Hepatocyte (in vitro differentiated cells): ENCODE data around the gene TNNT3.

Experiments
- EZH2 ChIP-seq: fragments of 200-600 bp; sonication (generic); IDR thresholded peaks from 2 replicates; pipeline ENCODE4 v1.6.1; 2016; ENCODE audit warnings: antibody characterized with exemption, mild to moderate bottlenecking, borderline replicate concordance
- EZH2phosphoT487 ChIP-seq: fragments of 200-600 bp; sonication (generic); IDR thresholded peaks from one replicate; pipeline ENCODE4 v1.6.1; 2018; ENCODE audit warnings: antibody characterized with exemption, mild to moderate bottlenecking, low read depth, moderate library complexity; ENCODE audit not compliant: unreplicated experiment, severe bottlenecking
- TF ChIP-seq, protein P1 (sequence below): fragments of 200-600 bp; sonication (generic); IDR thresholded peaks from 2 replicates; pipeline ENCODE4 v1.5.1; 2016; ENCODE audit warnings: antibody characterized with exemption, mild to moderate bottlenecking; ENCODE audit not compliant: poor library complexity

DNA sequence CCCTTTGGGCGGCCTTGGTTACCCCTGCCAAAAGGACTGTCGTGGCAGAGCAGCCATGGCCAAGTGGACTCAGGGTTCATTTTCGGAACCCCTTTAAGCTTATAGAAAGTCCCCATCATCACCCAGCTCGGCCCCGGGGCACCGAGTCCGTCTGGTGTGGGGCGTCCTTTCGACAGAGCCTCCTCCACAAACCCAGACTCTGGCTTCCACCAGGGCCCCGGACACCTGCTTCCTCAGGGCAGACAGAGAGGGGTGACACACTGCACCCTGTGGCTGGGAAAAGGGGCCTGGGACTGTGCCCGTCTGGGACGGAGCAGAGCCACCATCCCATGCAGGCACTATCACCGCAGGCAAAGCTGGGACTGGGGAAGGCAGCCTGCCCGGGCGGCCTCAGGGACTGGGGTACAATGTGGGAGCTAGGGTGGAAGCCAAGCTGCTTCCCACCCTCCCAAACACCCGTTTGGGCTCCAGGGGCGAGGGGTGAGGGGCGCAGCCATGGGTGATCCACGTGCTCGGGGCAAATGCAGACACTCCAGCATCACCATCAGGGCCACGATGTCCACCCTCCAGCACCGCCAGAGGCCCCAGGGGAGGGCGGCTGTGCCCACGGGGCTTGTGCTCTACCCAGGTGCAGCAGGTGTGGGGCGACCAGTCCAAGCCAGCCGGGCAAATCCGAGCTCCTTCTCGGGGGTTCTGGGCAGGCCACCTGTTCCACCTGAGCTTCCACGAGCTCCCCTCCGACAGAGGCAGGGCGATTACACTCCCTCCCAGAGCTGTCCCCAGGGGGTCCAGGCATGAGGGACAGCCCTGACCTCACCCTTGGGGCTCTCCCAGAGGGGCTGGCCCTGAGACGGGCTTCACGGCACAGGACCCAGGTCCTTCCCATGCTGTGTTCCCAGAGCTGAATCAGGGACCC is 15.9 kb downstream of the TNNT3 start:
- TF ChIP-seq, protein P1, sequence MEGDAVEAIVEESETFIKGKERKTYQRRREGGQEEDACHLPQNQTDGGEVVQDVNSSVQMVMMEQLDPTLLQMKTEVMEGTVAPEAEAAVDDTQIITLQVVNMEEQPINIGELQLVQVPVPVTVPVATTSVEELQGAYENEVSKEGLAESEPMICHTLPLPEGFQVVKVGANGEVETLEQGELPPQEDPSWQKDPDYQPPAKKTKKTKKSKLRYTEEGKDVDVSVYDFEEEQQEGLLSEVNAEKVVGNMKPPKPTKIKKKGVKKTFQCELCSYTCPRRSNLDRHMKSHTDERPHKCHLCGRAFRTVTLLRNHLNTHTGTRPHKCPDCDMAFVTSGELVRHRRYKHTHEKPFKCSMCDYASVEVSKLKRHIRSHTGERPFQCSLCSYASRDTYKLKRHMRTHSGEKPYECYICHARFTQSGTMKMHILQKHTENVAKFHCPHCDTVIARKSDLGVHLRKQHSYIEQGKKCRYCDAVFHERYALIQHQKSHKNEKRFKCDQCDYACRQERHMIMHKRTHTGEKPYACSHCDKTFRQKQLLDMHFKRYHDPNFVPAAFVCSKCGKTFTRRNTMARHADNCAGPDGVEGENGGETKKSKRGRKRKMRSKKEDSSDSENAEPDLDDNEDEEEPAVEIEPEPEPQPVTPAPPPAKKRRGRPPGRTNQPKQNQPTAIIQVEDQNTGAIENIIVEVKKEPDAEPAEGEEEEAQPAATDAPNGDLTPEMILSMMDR = no peak
- no peak for TF ChIP-seq EZH2phosphoT487
- no peak for TF ChIP-seq EZH2
